Aorta (tissue), 5 donors: ENCODE data around the gene KRABD2.

Experiments
- ATAC-seq: fragments of 200-7000 bp; cut with Tn5 transposase; one replicate; pipeline ENCODE4 v1.9.1; 2022; ENCODE audit warnings: moderate library complexity; ENCODE audit not compliant: low FRiP score
- DNase-seq, 2 donors: peaks; one replicate each; pipeline ENCODE4 v3.0.0-alpha.2; 2020
- H3K27ac ChIP-seq, 2 donors: one replicate each; pipeline ENCODE4 v1.5.1; 2013; ENCODE audit warnings: low read length in 2 of 2, mild to moderate bottlenecking in 2 of 2, moderate library complexity in 2 of 2, control low read depth in 1 of 2, inconsistent platforms in 1 of 2, low read depth in 1 of 2
- H3K27me3 ChIP-seq, 2 donors: one replicate each; pipeline ENCODE4 v1.6.1; 2013; ENCODE audit warnings: control low read depth in 1 of 2, low read length in 1 of 2, mild to moderate bottlenecking in 1 of 2, moderate library complexity in 1 of 2; ENCODE audit not compliant: insufficient read depth in 2 of 2, control insufficient read depth in 1 of 2
- H3K36me3 ChIP-seq, 2 donors: one replicate each; pipeline ENCODE4 v1.6.1; 2013; ENCODE audit warnings: control low read depth in 1 of 2, low read length in 1 of 2, mild to moderate bottlenecking in 1 of 2; ENCODE audit not compliant: insufficient read depth in 2 of 2, control insufficient read depth in 1 of 2
- H3K4me1 ChIP-seq, 2 donors: one replicate each; pipeline ENCODE4 v1.6.1; 2013; ENCODE audit warnings: low read length in 2 of 2, control low read depth in 1 of 2, mild to moderate bottlenecking in 1 of 2, moderate library complexity in 1 of 2; ENCODE audit not compliant: insufficient read depth in 2 of 2, control insufficient read depth in 1 of 2
- H3K4me3 ChIP-seq, 2 donors: one replicate each; pipeline ENCODE4 v1.5.1; 2013; ENCODE audit warnings: low read length in 2 of 2, control low read depth in 1 of 2, mild to moderate bottlenecking in 1 of 2
- H3K9me3 ChIP-seq: one replicate; pipeline ENCODE4 v1.6.1; 2013; ENCODE audit warnings: mild to moderate bottlenecking, low read length; ENCODE audit not compliant: control insufficient read depth
- WGBS, 2 donors: extraction: QIAGEN DNeasy Blood & Tissue Kit; methylation state at CpG; one replicate each; pipeline ENCODE4 v1.1.7; 2013; 5-methylcytosine and 5-hydroxymethylcytosine counted together
- intact Hi-C, 2 donors: fragments of 100-400 bp; cut with DNase I; formaldehyde crosslinking; loops; one replicate each; pipeline versions ENCODE4 v1.14.2 to v1.15.0; 2022
- donor health status: healthy with polysubstance abuse.
- donor health status: Bipolar disorder and iron deficiency.
- donor health status: DM: no; HTN: no; CAD: no.
- donor health status: DM: no; HTN: no; CAD: no.
- donor health status: DM: yes; HTN: yes; CAD: no.

KRABD2 gene

DNA sequence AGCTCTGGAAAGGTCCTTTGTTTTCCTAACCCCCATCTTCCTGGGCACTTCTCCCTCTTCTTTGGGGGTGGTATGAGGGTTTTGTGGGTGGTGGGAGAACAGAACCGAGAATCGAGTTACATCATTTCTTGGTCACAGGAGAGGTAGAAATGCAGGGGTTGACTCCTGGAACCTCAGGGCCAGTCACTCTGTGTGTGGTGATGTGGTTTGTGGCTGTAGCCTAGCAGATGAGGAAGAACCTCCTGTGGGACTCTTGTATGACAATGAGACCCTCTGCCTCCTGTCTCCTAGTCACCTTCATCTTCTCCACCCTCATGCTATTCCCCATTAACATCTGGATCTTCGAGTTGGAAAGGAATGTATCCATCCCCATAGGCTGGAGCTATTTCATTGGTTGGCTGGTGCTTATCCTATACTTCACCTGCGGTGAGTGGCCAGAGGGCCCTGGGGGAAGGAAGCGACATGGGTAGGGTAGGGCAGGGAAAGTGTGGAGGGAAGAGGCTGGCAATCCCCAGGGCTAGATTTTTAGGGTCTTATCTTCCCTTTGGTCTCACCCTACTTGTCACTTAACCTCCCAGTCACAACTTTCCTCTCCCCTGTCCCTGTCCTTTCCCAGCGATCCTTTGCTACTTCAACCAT is 31.3 kb downstream of the KRABD2 start:
- Histone ChIP-seq H3K27ac (no peak overlapping the region), H3K9me3 (no peaks in the 10 kb centered on the region), H3K36me3 (no peaks in the 10 kb centered on the region), H3K27me3 (no peaks in the 10 kb centered on the region), H3K4me3 (no peak overlapping the region), H3K4me1 (no peaks in the 10 kb centered on the region)
- no peak for ATAC-seq
- 64 to 69% methylated on average over 6 of the region's 6 CpGs for WGBS, 2 donors
- no peak for DNase-seq
- intact Hi-C loops = no loop called here

- Histone ChIP-seq H3K36me3 (no peaks in the 10 kb centered on the region), H3K9me3 (no peaks in the 10 kb centered on the region), H3K4me1 (no peaks in the 10 kb centered on the region), H3K27ac (no peak overlapping the region), H3K4me3 (no peak overlapping the region), H3K27me3 (no peaks in the 10 kb centered on the region)
- DNase-seq (no peak), ATAC-seq (no peak)
- intact Hi-C loops = no loop called here
- WGBS, 2 donors = 74 to 77% methylated on average over 4 of the region's 4 CpGs
These were observed 35.0 kb downstream of the KRABD2 start for GRCh38 chr17:8341456-8341855.

DNA sequence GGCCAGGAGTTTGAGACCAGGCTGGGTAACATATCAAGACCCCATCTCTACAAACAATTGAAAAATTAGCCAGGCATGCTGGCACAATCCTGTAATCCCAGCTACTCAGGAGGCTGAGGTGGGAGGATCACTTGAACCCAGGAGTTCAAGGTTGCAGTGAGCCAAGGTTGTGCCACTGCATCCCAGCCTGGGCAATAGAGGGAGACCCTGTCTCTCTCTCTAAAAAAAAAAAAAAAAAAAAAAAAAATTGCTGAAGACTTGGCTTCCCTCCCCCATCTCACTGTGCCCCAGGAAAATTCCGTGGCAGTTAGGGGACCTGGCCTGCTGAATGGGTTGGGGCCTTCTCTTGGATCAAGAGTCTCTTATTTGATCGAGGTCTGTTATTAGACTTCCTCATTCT is 37.0 kb downstream of the KRABD2 start, which contains the start of gene ODF4:
Gene ODF4 (plus strand): TSS at position 301 of the 400 bp plus-strand sequence. CDS start 212 bp downstream, outside the sequence.
- intact Hi-C loops = no loop called here
- DNase-seq (no peak), ATAC-seq (no peak)
- no peaks in the 10 kb centered on the region for H3K4me1 ChIP-seq
- no peak within 1 kb of the TSS for H3K4me3 ChIP-seq
- no peaks in the 10 kb centered on the region for H3K9me3 ChIP-seq
- 87 to 88% methylated on average over 2 of the region's 2 CpGs for WGBS, 2 donors
- H3K36me3 ChIP-seq = no peaks in the 10 kb centered on the region
- no peak within 1 kb of the TSS for H3K27ac ChIP-seq
- H3K27me3 ChIP-seq = no peaks in the 10 kb centered on the region

DNA sequence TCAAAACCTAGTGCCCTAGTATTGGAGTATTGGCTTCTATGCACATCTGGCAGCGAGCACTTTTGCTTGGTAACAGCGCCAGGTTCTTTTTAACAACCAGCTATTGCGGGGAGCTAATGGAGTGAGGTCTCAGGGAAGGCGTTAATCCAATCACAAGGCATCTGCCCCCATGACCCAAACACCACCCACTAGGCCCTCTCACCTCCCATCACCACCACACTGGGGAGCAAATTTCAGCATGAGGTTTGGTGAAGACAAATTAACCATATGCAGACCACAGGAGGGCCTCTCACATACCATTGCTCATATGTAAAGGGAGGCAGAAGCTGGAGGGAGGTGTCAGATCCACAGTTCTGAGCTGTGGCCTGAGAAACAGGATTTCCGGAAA is 37.8 kb downstream of the KRABD2 start:
- WGBS, 2 donors = 51 to 53% methylated on average over 5 of the region's 5 CpGs
- Histone ChIP-seq H3K9me3 (no peaks in the 10 kb centered on the region), H3K4me3 (no peak overlapping the region), H3K27ac (no peak overlapping the region), H3K27me3 (no peaks in the 10 kb centered on the region), H3K4me1 (no peaks in the 10 kb centered on the region), H3K36me3 (no peaks in the 10 kb centered on the region)
- DNase-seq (no peak), ATAC-seq (no peak)
- intact Hi-C loops = no loop called here

GRCh38 chr17:8337802-8338752 is 38.4 kb downstream of the KRABD2 start:
- intact Hi-C loops = no loop called here
- peak overlapping the region in 1 of 2 donors; percentile 3 for H3K4me3 ChIP-seq
- H3K27ac ChIP-seq = no peak overlapping the region
- no peaks in the 10 kb centered on the region for H3K27me3 ChIP-seq
- no peak for DNase-seq
- H3K4me1 ChIP-seq = no peaks in the 10 kb centered on the region
- no peaks in the 10 kb centered on the region for H3K9me3 ChIP-seq
- no peaks in the 10 kb centered on the region for H3K36me3 ChIP-seq
- WGBS, 2 donors = 17 to 18% methylated on average over 11 of the region's 11 CpGs
- ATAC-seq = no peak

- Histone ChIP-seq H3K4me1 (no peaks in the 10 kb centered on the region), H3K9me3 (peaks cover 2% of the 10 kb centered on the region), H3K27me3 (no peaks in the 10 kb centered on the region), H3K4me3 (no peak overlapping the region), H3K36me3 (no peaks in the 10 kb centered on the region), H3K27ac (no peak overlapping the region)
- 93 to 94% methylated on average over 4 of the region's 4 CpGs for WGBS, 2 donors
- DNase-seq = no peak
- ATAC-seq = no peak
- intact Hi-C loops = no loop called here
These were observed 43.2 kb downstream of the KRABD2 start for GRCh38 chr17:8333281-8333680.

- Histone ChIP-seq H3K27me3 (no peaks in the 10 kb centered on the region), H3K4me1 (no peaks in the 10 kb centered on the region), H3K4me3 (no peak overlapping the region), H3K36me3 (no peaks in the 10 kb centered on the region), H3K9me3 (peaks cover 2% of the 10 kb centered on the region), H3K27ac (no peak overlapping the region)
- intact Hi-C loops = no loop called here
- DNase-seq (no peak), ATAC-seq (no peak)
- 51 to 56% methylated on average over 5 of the region's 5 CpGs for WGBS, 2 donors
These were observed 43.8 kb downstream of the KRABD2 start for GRCh38 chr17:8332688-8333087.

DNA sequence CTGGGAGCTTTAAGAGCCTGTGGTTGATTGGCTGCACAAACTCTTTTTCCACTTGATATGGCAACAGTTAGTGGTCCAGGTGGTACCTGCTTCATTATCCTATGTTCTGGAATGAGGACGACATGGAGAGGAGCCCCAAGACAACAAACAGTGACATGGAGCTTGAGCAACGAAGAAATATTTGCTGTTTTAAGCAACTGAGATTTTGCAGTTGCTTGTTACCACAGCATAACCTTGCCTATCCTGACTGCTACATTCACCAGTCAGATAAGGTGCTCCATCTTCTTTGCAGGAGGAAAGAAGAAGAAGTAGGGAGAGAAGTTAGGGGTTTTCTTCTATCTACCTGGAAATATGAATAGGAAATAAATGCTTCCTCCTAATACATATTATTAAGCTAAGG is 44.4 kb downstream of the KRABD2 start:
- Histone ChIP-seq H3K4me1 (no peaks in the 10 kb centered on the region), H3K4me3 (no peak overlapping the region), H3K27ac (no peak overlapping the region), H3K36me3 (no peaks in the 10 kb centered on the region), H3K9me3 (peaks cover 2% of the 10 kb centered on the region), H3K27me3 (no peaks in the 10 kb centered on the region)
- 88 to 91% methylated on average over 2 of the region's 2 CpGs for WGBS, 2 donors
- intact Hi-C loops = no loop called here
- DNase-seq = no peak
- no peak for ATAC-seq

- peak; percentile 52 for ATAC-seq
- Histone ChIP-seq H3K27me3 (no peaks in the 10 kb centered on the region), H3K9me3 (peaks cover 2% of the 10 kb centered on the region), H3K4me1 (no peaks in the 10 kb centered on the region), H3K4me3 (peak overlapping the region; percentile 14 to 30), H3K36me3 (no peaks in the 10 kb centered on the region), H3K27ac (no peak overlapping the region)
- WGBS, 2 donors = 6 to 13% methylated on average over 25 of the region's 25 CpGs
- DNase-seq = no peak
- intact Hi-C loops = no loop called here
These were observed 49.2 kb downstream of the KRABD2 start for GRCh38 chr17:8327303-8327649.
